PFSK-1 (cell line): Measurements from ENCODE around the gene CFAP157.

Source experiments
- FOXP2 ChIP-seq: optimal IDR thresholded peaks from 2 replicates; pipeline ENCODE3; 2011; ENCODE audit warnings: borderline replicate concordance, control low read depth, inconsistent platforms; ENCODE audit not compliant: insufficient read depth; ENCODE audit errors: extremely low read length, extremely low read depth
- POLR2AphosphoS5 ChIP-seq: IDR thresholded peaks from 2 replicates; pipeline ENCODE4 v1.6.1; 2012; ENCODE audit warnings: low read depth, mild to moderate bottlenecking, control low read depth, low read length, moderate library complexity
- REST ChIP-seq, 2 experiments: IDR thresholded peaks; 2 replicates each; pipeline versions ENCODE4 v1.6.1 to v1.8.0; 2011 to 2012; ENCODE audit warnings: low read depth in 2 of 2, low read length in 2 of 2, control low read depth in 1 of 2, inconsistent platforms in 1 of 2, mild to moderate bottlenecking in 1 of 2, moderate library complexity in 1 of 2; ENCODE audit not compliant: insufficient read depth in 1 of 2
- SIN3A ChIP-seq: IDR thresholded peaks from 2 replicates; pipeline ENCODE4 v1.6.1; 2012; ENCODE audit warnings: mild to moderate bottlenecking, low read length, moderate library complexity, borderline replicate concordance; ENCODE audit not compliant: insufficient read depth
- TAF1 ChIP-seq: IDR thresholded peaks from 2 replicates; pipeline ENCODE4 v1.6.1; 2012; ENCODE audit warnings: low read length, control low read depth, borderline replicate concordance; ENCODE audit not compliant: insufficient read depth

CFAP157 gene

DNA sequence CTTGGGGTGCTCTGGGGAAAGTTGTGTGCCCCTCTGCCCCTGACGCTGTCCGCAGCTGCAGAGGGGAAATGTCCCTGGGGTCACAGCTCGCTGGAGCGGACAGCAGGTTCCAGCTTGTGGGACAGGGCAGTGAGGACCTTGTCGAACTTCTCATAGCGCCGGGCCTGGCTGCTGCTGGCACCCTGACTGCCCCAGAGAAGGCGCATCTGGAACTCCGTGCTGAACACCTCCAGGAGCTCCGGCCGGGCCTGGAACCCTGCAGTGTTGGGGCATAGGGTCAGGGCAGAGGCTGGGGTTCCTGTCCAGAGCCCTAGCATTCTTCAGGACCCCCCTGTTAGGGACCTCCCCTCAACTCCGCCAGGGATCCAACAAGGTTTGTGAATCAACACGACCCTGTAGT is 31.9 kb downstream of the CFAP157 start:
- TF ChIP-seq REST (IDR thresholded peaks at IDR 0.05; ENCODE audit: insufficient read depth in 1 of 2, low read depth in 2 of 2, low read length in 2 of 2): no peak
- TF ChIP-seq SIN3A: no peak
- no peak for TF ChIP-seq POLR2AphosphoS5
- TF ChIP-seq TAF1: no peak
- TF ChIP-seq FOXP2: no peak

- no peak for TF ChIP-seq SIN3A
- no peak for TF ChIP-seq FOXP2
These were observed 33.0 kb downstream of the CFAP157 start for GRCh38 chr9:127739614-127740330.

- TF ChIP-seq TAF1: no peak
- TF ChIP-seq SIN3A: no peak
- TF ChIP-seq REST (IDR thresholded peaks at IDR 0.05; ENCODE audit: insufficient read depth in 1 of 2, low read depth in 2 of 2, low read length in 2 of 2): no peak
- TF ChIP-seq POLR2AphosphoS5: no peak
- no peak for TF ChIP-seq FOXP2
These were observed 35.1 kb downstream of the CFAP157 start for GRCh38 chr9:127741831-127742434.

- TF ChIP-seq TAF1: no peak
- no peak for TF ChIP-seq SIN3A
- no peak for TF ChIP-seq REST (IDR thresholded peaks at IDR 0.05; ENCODE audit: insufficient read depth in 1 of 2, low read depth in 2 of 2, low read length in 2 of 2)
- TF ChIP-seq FOXP2: no peak
- no peak for TF ChIP-seq POLR2AphosphoS5
These were observed 35.8 kb downstream of the CFAP157 start for GRCh38 chr9:127742435-127743088.

DNA sequence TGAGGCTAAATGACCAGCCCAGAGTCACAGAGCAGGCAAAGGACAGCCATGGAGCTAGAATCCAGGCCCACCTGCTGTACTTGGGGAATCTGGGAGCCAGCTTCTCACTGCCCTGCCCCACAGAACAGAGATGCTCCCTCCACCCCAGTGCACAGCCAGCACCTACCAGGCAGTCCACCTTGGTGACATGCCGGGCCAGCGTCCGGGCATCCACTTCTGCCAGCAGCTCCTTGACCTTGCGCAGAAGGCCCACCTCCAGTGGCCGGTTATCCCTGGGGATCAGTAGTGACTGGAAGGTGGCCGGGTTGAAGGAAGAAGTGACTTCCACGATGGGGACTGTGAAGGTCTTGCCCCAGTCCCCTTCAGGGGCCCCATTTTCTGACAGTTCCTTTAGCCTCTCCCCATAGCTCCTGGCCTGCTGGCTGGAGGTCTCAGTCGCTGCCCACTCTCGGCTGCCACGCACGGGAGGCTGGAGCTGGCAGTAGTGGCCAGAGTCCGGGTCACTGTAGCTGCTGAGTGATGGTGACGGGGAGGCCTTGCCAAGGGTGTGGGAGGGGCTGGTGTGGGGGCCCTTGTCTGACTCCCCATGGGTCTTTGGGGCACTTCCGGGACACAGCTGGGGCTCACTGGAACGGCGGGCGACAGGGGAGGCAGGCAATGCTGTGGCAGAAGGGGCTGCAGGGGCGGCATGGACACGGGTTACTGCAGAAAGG is 37.8 kb downstream of the CFAP157 start:
- TF ChIP-seq POLR2AphosphoS5 (no peak), TAF1 (no peak), SIN3A (no peak), FOXP2 (no peak), REST (IDR thresholded peaks at IDR 0.05; ENCODE audit: insufficient read depth in 1 of 2, low read depth in 2 of 2, low read length in 2 of 2) (no peak)
